Keratinocyte (primary cell): Measurements from ENCODE around the gene CCDC149.

Experiments
- EZH2 ChIP-seq: IDR thresholded peaks from one replicate; pipeline ENCODE4 v1.6.1; 2012; ENCODE audit warnings: inconsistent platforms, mild to moderate bottlenecking, low read length, moderate library complexity
- TF ChIP-seq, protein P1 (sequence below), 3 experiments: IDR thresholded peaks in 1 of 3; conservative IDR thresholded peaks in 1 of 3; optimal IDR thresholded peaks in 1 of 3; 2 replicates in 2 of 3; 3 replicates in 1 of 3; pipeline versions ENCODE3 to v1.5.1; 2011; ENCODE audit warnings: low read length in 3 of 3, mild to moderate bottlenecking in 3 of 3, moderate library complexity in 2 of 3, control low read depth in 1 of 3, inconsistent platforms in 1 of 3; ENCODE audit not compliant: insufficient read depth in 2 of 3; ENCODE audit errors: extremely low read depth in 1 of 3

DNA sequence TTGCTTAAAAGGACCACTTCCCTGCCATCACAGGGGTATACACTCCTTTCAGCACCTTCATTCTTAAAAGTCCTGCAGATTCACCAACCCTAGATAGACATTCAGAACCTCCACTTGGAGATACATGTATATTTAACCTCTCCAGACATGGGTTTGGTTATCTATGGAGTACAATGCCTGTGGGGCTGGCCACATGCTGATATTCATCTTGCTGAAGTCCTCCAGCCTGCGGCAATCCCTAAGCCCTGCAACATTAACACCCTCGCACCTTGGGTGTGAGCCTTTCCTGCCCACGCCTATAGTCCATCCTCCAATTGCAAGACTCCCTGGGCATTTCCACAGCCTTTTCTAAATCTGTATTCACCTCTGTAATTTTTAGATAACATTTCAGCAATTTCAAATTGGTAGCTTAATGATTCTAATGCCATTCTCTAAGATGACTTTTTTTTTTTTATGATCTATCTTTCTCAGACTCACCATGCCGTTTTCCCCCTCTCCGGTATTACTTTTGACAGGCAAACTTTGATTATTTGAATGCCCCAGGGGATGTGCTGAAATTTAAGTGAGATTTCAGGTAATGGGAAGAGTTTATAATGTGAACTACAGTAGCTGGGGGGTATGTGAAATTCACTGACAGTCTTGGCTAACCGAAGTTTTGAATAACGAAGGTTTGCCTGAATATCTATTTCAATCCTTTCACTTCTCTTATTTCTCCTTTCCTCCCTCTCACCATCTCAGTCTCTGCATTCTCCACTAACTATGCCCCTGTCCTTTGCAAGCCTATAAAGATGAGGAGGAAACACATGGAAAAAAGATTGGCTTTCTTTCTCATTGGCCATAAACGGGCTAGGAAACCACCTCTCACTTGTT lies 24.1 kb downstream of the CCDC149 start:
- TF ChIP-seq, protein P1, sequence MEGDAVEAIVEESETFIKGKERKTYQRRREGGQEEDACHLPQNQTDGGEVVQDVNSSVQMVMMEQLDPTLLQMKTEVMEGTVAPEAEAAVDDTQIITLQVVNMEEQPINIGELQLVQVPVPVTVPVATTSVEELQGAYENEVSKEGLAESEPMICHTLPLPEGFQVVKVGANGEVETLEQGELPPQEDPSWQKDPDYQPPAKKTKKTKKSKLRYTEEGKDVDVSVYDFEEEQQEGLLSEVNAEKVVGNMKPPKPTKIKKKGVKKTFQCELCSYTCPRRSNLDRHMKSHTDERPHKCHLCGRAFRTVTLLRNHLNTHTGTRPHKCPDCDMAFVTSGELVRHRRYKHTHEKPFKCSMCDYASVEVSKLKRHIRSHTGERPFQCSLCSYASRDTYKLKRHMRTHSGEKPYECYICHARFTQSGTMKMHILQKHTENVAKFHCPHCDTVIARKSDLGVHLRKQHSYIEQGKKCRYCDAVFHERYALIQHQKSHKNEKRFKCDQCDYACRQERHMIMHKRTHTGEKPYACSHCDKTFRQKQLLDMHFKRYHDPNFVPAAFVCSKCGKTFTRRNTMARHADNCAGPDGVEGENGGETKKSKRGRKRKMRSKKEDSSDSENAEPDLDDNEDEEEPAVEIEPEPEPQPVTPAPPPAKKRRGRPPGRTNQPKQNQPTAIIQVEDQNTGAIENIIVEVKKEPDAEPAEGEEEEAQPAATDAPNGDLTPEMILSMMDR (optimal IDR thresholded peaks at IDR 0.05 in 1 of 3, IDR thresholded peaks at IDR 0.05 in 1 of 3, conservative IDR thresholded peaks at IDR 0.05 in 1 of 3; ENCODE audit: extremely low read depth in 1 of 3, insufficient read depth in 2 of 3, low read length in 3 of 3), result no peak
- no peak for TF ChIP-seq EZH2
